ENCODE data around the gene KMT2A.
"Not testable (repeated sequence)": the region's sequence is repeated elsewhere in the genome, so short reads cannot be mapped to it uniquely, and the experiment has no call there.

Gene KMT2A

GRCh38 chr11:118435893-118436624 lies at the start of gene KMT2A:
Gene KMT2A (plus strand): TSS chr11:118436492. CDS start chr11:118436513, 21 bp downstream.
- DNase-seq (ENCODE audit: low read depth in 2 of 2): peak; percentile 93 to 94

- DNase-seq (ENCODE audit: low read depth in 2 of 2): no peak
Observed at GRCh38 chr11:118396097-118396501, 40.2 kb upstream of the KMT2A start.

- no peak for DNase-seq (ENCODE audit: low read depth in 2 of 2)
Observed at GRCh38 chr11:118397448-118397847, 38.8 kb upstream of the KMT2A start.

GRCh38 chr11:118398791-118399559 lies 37.3 kb upstream of the KMT2A start:
- DNase-seq (ENCODE audit: low read depth in 2 of 2): peak in 1 of 2 donors; percentile 18

GRCh38 chr11:118401151-118401879 lies 35.0 kb upstream of the KMT2A start, which contains the start of gene ATP5MG:
Gene ATP5MG (plus strand): TSS chr11:118401606. CDS start chr11:118401666, 60 bp downstream.
- peak; percentile 82 to 90 for DNase-seq (ENCODE audit: low read depth in 2 of 2)

- DNase-seq (ENCODE audit: low read depth in 2 of 2): no peak
Observed at GRCh38 chr11:118401880-118402590, 34.3 kb upstream of the KMT2A start.

GRCh38 chr11:118402594-118402993 lies 33.7 kb upstream of the KMT2A start:
- DNase-seq (ENCODE audit: low read depth in 2 of 2): not testable (repeated sequence)

GRCh38 chr11:118406599-118407166 lies 29.6 kb upstream of the KMT2A start:
- no peak for DNase-seq (ENCODE audit: low read depth in 2 of 2)

GRCh38 chr11:118410055-118410745 lies 26.1 kb upstream of the KMT2A start:
- no peak for DNase-seq (ENCODE audit: low read depth in 2 of 2)

GRCh38 chr11:118411530-118411929 lies 24.8 kb upstream of the KMT2A start:
- no peak for DNase-seq (ENCODE audit: low read depth in 2 of 2)

GRCh38 chr11:118412921-118413320 lies 23.4 kb upstream of the KMT2A start:
- DNase-seq (ENCODE audit: low read depth in 2 of 2): no peak

GRCh38 chr11:118415062-118415738 lies 21.1 kb upstream of the KMT2A start:
- no peak for DNase-seq (ENCODE audit: low read depth in 2 of 2)

- DNase-seq (ENCODE audit: low read depth in 2 of 2): no peak
Observed at GRCh38 chr11:118415739-118416068, 20.6 kb upstream of the KMT2A start.

GRCh38 chr11:118416900-118417299 lies 19.4 kb upstream of the KMT2A start:
- DNase-seq (ENCODE audit: low read depth in 2 of 2): not testable (repeated sequence)

- DNase-seq (ENCODE audit: low read depth in 2 of 2): no peak
Observed at GRCh38 chr11:118417801-118418200, 18.5 kb upstream of the KMT2A start.

- DNase-seq (ENCODE audit: low read depth in 2 of 2): no peak
Observed at GRCh38 chr11:118418766-118419165, 17.5 kb upstream of the KMT2A start.

- DNase-seq (ENCODE audit: low read depth in 2 of 2): no peak
Observed at GRCh38 chr11:118427707-118428106, 8.6 kb upstream of the KMT2A start.

GRCh38 chr11:118430956-118431355 lies 5.3 kb upstream of the KMT2A start:
- DNase-seq (ENCODE audit: low read depth in 2 of 2): no peak

- DNase-seq (ENCODE audit: low read depth in 2 of 2): no peak
Observed at GRCh38 chr11:118434123-118434552, 2.2 kb upstream of the KMT2A start.

Measured in activated CD4-positive, alpha-beta T cell treated with anti-CD3 and anti-CD28 coated beads for 24 hours (primary cell).